GM12872 (cell line): ENCODE measurements around the gene LRRC74B.

Source experiments
- TF ChIP-seq, protein P1 (sequence below): IDR thresholded peaks from 3 replicates; pipeline ENCODE4 v1.5.1; 2011; ENCODE audit warnings: low read depth, mild to moderate bottlenecking, low read length, moderate library complexity; ENCODE audit not compliant: insufficient read depth

Gene LRRC74B, protein sequence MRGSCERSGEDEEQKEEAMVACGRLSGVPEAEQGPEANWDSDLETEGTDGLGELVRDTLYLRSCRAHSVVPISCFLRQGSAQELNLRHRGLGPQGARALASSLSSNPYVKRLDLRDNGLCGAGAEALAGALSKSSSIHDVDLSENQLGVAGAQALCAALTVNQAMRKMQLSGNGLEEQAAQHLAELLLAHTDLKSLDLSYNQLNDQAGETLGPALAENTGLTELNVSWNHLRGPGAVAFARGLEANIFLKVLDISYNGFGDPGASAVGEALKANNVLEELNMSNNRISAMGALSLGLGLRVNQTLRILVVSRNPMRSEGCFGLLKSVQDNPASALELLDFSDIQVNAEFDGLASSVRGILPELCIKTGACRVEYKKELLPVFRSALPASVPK

DNA sequence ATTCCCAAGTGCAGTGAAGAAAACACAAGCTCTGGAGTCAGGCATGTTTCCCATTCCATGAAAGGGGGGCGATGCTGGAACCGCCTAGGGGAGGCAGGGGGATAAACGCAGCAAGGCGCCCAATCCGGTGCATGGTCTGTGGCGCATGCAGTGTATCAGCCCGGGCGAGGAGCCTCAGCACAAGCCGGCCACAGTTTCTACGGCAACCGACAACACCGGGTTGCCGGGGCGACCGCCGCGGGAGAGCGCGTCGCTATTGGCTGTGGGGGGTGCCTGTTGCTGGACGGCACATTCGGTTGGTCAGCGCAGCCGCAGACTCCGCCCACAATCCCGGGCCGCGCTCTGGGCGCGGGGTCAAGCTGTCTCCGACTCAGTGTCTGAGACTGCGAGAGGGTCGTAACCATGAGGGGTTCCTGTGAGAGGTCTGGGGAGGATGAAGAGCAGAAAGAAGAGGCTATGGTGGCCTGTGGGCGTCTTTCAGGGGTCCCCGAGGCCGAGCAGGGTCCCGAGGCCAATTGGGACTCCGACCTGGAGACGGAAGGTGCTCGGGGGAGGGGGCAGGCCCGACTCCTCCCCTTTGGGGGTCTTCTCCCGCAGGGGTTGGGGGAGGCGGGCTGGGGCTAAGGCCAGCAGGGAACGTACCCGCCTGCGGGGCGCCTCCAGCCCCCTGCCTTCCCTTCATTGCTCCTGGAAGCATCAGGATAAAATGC lies at the start of gene LRRC74B:
TSS of gene LRRC74B (plus strand) at position 362 of the 710 bp plus-strand sequence. CDS start at position 403, 41 bp downstream.
- TF ChIP-seq, protein P1, sequence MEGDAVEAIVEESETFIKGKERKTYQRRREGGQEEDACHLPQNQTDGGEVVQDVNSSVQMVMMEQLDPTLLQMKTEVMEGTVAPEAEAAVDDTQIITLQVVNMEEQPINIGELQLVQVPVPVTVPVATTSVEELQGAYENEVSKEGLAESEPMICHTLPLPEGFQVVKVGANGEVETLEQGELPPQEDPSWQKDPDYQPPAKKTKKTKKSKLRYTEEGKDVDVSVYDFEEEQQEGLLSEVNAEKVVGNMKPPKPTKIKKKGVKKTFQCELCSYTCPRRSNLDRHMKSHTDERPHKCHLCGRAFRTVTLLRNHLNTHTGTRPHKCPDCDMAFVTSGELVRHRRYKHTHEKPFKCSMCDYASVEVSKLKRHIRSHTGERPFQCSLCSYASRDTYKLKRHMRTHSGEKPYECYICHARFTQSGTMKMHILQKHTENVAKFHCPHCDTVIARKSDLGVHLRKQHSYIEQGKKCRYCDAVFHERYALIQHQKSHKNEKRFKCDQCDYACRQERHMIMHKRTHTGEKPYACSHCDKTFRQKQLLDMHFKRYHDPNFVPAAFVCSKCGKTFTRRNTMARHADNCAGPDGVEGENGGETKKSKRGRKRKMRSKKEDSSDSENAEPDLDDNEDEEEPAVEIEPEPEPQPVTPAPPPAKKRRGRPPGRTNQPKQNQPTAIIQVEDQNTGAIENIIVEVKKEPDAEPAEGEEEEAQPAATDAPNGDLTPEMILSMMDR = no peak

DNA sequence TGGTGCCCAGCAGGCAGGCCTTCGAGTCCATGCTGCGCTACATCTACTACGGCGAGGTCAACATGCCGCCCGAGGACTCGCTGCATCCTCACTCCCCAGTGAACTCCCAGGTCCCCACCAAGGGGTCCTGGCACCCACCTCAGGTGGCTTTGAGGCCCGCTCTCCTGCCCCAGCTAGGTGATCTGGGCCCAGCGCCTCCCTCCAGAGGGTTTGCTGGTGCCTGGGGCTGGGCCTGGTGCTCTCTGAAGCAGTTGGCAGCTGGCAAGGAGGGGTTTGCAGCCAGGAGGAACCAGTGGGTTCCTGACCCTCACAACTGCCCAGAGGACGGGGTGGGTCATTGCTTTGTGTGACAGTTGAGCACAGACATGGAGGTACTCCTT lies 49.7 kb upstream of the LRRC74B start:
- TF ChIP-seq, protein P1 = no peak

DNA sequence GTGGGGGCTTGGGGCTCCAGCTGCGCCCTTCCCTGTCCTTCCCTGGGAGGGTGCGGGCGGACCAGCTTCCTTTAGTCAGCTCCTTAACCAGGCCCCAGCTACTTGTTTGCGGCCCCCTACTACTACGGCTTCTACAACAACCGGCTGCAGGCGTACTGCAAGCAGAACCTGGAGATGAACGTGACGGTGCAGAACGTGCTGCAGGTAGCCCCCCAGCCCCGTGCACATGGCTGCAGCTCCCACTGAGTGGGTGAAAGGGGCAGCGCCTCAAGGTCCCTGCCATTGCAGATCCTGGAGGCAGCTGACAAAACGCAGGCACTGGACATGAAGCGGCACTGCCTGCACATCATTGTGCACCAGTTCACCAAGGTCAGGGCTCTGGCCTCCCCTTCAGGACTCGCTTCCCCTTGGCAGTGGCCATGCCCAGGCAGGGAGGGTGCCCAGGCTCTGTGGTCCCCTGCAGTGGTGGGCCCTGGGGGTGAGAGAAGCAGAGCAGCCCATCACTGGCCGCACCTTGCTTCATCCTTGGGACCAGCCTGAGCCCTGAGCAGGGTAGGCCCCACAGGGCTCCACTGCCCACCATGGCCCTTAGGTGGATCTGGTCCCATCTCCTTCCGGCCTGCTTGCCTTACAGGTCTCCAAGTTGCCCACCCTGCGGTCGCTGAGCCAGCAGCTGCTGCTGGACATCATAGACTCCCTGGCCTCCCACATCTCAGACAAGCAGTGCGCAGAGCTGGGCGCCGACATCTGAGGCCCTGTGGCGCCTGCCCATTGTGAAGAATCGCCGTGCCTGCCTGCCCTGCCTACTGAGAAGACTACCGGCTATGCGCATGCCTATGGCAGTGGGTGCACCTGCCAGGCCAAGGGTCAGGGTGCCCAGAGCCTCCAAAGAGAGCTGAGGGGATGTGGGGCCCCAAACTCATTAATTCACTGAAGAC lies 48.9 kb upstream of the LRRC74B start:
- TF ChIP-seq, protein P1 = no peak

DNA sequence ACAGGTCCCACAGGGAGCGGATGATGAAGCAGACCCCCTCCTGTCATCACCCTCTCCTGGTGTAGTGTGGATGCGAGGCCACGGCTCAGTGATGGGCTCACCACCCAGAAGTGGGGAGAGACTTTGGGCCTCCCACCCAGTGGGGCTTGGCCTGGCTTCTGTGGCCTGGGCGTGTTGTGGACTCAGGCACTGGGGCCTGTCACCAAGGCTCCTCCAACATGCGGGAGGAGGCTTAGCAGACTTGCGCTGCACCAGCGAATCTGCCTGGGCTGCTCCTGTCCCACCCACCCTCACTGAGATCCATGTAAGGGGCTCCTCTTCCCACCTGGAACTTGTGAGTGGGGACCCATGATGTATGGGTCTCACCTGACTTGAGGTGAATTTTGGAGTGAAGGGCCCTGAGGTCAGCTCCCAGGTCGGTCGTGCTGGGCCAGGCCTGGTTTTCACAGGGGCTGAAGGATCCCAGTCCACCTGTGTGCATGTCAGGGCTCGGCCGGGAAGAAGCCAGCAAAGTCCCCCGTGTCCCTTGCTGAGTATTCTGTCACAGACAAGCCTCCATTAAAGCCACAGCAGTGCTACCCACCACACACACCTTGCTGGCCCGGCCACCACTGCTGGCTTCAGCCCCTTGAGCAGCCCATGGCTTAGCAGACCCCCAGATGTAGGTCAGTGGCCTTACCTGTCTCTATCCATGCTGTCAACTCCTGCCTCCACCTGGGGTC lies 48.0 kb upstream of the LRRC74B start:
- TF ChIP-seq, protein P1 = no peak

DNA sequence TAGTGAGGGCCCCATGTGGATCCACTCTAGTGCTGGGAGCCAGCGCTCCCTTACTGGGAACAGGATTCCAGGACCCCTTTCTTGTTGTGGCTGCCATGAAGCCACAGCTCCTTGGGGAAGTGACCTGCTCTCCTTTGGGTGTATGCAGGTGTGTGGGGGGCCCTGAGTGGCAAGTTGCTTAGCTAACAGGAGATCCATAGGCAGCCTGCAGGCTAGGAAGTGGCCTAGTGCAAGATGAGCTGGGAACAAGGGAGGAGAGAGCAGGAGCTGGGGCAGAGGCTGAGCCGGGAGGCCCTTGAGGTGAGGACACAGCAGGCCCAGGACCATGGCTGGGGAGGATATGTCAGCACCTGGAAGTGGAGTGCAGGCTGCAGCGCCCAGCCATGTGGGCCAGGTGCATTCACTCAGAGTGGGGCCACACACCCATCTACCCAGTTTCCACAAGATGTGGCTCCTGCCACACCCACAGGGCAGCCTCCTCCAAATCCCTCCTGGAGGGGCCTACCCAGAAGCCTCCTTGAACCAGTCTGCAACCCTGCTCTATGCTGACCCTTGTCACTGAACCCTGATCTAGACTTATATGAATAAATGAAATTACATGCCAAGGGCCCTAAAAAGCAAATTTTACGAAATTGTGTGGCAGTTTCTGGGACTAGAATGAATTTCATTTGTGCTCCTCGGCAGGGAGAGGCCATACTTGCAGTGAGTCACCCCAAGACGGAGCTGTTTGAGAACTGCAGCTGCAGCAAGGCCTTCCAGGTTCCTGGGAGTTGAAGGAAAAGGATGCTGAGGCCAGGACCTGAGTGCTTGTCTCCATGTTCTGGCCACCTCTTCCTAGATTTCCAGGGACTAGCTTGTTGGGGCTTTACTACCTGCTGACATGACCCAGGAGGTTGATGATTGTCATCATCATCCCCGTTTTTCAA lies 47.1 kb upstream of the LRRC74B start:
- TF ChIP-seq, protein P1 = no peak
